Stimulated activated CD8-positive, alpha-beta memory T cell treated with anti-CD3 and anti-CD28 coated beads, Interleukin-15, amount 100 ng/mL, for 24 hours (primary cell): ENCODE data around the gene STX8.
A peak's percentile ranks its signal among the peaks of the same experiment; 100 is the strongest.
"Not testable (repeated sequence)": the region's sequence is repeated elsewhere in the genome, so short reads cannot be mapped to it uniquely, and the experiment has no call there.

Experiments
- DNase-seq: peaks from one replicate; pipeline ENCODE4 v3.0.0-alpha.2; 2020; ENCODE audit warnings: low read depth

The STX8 gene, protein sequence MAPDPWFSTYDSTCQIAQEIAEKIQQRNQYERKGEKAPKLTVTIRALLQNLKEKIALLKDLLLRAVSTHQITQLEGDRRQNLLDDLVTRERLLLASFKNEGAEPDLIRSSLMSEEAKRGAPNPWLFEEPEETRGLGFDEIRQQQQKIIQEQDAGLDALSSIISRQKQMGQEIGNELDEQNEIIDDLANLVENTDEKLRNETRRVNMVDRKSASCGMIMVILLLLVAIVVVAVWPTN

DNA sequence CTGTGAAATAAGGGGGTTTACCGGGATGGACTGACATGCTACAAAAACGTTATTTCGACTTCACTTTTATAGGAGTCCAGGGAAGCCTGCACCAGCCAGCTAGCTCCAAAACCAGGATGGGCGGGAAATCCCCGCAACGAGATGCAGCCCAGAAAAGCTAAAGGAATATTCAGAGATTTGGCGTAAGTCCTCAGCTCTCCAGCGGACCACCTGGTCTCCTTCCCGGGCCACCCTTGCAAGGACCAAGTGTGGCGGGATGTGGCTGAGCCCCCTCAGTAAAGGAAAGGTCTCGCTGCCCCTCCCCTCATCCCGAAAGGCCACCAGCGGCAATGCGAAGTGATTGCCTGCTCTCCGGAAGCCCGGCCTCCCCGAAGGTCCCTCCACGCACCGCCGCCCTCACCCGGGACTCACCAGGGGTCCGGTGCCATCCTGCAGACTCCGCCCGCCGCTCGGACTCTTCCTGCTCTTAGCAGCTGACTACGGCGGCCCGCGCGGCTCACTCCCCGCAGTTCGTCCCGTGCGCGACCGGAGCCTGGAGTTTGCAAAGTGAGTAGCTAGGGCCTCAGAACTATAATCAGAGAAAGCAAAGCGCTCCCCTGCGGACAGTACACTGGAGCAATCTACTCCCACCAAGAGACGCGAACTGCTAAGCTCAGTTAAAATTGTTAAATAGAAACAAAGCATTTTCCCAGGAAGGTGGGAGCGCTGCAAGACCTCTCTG lies at the start of gene STX8:
Gene STX8 (minus strand): TSS at position 440 of the 721 bp plus-strand sequence. CDS start 12 bp downstream, at position 428.
- peak; percentile 69 for DNase-seq

GRCh38 chr17:9622961-9623360 lies 47.3 kb upstream of the STX8 start:
- no peak for DNase-seq

DNA sequence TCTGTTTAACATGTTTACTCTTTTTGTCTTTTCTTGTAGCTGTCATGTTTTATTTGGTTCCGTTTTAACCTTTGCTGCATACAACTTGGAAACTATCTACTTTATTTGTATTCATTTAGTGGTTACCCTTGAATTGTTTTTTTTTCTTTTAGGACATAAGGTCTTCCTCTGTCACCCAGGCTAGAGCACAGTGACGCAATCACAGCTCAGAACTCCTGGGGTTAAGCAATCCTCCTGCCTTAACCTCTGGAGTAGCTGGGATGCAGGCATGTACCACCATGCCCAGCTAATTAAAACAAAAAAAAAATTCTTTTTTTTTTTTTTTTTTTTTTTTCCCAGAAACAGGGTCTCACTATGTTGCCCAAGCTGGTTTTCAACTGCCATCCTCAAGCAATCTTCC lies 39.9 kb upstream of the STX8 start:
- no peak for DNase-seq

DNA sequence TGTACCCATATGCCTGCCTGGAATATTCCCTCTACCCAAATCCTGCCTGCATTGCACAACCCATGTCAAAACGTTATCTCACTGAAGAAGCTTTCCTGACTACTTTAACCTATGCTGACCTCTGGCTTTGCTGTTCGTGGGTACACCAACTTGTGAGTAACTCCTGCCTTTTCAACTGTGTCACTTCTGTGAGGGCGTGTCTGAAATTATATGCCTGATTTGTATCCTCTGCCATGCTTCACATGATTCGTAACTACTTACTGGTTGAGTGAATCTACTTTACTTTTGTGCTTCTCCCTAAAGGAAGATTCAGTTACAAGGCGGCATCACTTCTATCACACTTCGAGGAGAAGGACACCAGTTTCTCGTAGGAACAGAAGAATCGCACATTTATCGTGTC lies 36.4 kb upstream of the STX8 start:
- no peak for DNase-seq

- no peak for DNase-seq
Measured at GRCh38 chr17:9611557-9611956, 35.9 kb upstream of the STX8 start.

DNA sequence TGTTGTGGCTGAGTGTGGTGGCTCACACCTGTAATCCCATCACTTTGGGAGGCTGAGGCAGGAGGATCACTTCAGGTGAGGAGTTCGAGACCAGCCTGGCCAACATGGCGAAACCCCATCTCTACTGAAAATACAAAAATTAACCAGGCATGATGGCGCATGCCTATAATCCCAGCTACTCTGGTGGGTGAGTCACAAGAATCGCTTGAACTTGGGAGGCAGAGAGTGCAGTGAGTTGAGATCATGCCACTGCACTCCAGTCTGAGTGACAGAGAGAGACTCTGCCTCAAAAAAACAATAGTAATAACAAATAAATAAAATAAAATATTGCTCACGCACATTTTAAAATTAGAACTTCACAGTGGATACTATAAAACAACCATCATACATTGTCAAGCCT lies 31.4 kb upstream of the STX8 start:
- DNase-seq, result not testable (repeated sequence)

- DNase-seq, result no peak
Measured at GRCh38 chr17:9606453-9606852, 30.8 kb upstream of the STX8 start.

GRCh38 chr17:9604583-9604982 lies 29.0 kb upstream of the STX8 start:
- not testable (repeated sequence) for DNase-seq

DNA sequence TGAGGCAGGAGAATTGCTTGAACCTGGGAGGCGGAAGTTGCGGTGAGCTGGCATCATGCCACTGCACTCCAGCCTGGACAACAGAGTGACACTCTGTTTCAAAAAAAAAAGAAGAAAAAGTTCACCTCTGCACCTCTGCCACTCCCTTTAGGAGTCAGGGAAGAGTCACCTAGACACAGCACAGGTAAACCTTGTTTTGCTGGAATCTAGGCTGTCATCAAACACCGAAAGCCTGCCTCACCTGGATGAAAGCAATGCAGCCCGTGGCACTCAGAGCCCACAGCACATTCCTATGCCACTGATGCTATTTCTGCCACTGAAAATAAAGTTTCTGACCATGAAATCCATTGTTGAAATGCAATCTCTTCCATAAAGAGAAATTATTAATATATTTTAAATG lies 23.0 kb upstream of the STX8 start:
- no peak for DNase-seq

DNA sequence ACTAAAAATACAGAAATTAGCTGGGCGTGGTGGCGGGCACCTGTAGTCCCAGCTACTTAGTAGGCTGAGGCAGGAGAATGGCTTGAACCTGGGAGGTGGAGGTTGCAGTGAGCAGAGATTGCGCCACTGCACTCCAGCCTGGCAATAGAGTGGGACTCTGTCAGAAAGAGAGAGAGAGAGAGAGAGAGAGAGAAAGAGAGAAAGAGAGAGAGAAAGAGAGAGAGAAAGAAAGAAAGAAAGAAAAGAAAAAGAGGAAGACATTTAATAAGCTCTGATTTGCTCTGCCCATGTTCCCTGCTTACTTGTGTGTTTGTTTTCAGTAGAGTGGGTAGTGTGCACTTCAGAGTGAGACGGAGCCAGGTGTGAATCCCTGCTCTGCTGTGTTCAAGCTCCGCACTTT lies 22.0 kb upstream of the STX8 start:
- DNase-seq, result not testable (repeated sequence)

DNA sequence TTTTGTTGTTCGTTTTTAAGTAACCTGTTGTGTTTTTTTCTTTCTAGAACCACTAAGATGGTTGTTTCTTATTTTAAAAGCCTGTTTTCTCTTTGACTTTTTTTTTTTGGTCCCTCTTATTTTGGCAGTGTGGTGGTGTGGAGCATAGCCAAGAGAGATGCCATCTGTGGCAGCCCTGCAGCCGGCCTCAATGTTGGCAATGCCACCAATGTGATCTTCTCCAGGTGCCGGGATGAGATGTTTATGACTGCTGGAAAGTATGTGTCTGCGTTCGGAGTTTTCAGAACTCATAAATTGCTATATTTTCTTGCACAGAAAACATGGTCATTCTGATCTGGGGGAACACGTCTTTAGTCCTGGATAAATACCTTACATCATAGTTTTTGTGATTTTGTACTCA lies 18.4 kb upstream of the STX8 start:
- DNase-seq, result no peak

GRCh38 chr17:9587969-9588656 lies 12.5 kb upstream of the STX8 start:
- no peak for DNase-seq

- DNase-seq, result no peak
Measured at GRCh38 chr17:9577373-9577709, 1.7 kb upstream of the STX8 start.

DNA sequence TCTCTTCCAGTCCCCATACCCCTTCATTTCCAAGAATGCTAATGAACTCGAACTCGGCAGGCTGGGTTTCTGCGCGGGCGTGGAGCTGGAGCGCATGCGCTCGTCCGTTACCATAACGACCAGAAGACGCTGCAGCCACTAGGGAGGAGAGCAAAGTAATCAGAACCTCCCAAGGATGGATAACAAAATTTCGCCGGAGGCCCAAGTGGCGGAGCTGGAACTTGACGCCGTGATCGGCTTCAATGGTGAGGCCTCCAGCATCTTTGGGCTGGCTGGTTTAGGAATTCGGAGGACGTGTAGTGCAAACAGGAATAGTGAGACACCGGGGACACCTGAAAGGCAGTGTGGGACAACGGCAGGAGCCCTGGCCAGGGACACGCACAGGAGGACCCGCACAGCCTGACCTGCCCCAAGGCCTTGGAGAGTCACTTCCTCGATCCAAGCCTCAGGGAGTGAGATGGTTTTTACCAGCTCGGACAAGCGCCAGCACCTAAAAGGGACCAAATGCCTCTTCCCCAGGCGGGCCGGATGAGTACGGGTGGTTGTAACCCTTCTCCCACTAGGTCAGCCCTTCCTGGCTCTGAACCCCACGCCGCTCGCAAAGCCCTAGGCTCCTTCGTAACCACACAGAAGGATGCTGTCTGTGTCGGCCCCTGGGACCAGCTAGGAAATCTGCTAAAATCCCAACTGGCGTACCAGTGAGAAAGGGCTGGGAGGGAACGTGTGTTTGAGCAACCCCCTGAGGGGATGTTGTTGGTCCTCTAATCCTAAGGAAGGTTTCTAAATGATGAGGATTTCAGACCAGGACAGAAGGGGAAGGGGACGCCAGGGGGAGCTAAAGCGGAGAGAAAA lies 1.1 kb upstream of the STX8 start, which contains the start of gene CFAP52:
Gene CFAP52 (plus strand): TSS at position 122 of the 852 bp plus-strand sequence. CDS start 54 bp downstream, at position 176.
- DNase-seq, result peak; percentile 53

DNA sequence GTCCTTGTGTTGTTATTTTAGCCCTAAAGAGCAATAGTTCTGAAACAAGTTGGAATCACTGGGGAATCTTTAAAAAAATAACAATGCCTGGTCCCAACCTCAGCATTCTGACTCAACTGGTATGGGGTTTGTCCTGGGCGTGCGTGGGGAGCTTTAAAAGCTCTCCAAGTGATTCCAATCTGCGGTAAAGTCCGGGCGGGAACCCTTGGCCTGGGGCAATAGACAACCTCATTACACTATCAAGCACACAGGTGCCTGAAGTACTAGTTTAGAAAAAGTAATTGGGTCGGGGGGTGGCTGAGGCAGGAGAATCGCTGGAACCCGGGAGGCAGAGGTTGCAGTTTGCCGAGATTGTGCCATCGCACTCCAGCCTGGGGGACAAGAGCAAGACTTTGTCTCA lies 4.4 kb downstream of the STX8 start:
- no peak for DNase-seq

GRCh38 chr17:9568957-9569588 lies 6.5 kb downstream of the STX8 start:
- DNase-seq, result no peak

DNA sequence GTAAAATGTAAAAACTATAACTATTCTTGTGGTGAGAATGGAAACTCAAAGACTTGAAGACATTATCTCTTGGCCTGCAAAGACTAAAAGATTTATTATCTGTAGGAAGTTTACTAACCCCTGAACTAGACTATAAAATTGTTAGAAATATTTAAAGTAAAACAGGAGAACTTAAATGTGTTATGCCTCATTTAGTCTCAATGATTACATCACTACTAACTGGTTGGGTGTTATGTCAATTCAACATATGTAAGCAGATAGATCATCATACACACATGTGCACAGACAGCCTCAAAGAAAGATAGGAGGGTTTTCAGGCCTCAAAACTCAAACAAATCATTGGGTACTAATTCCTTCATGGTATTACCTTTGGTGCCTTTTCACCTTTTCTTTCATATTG lies 7.6 kb downstream of the STX8 start:
- DNase-seq, result no peak

DNA sequence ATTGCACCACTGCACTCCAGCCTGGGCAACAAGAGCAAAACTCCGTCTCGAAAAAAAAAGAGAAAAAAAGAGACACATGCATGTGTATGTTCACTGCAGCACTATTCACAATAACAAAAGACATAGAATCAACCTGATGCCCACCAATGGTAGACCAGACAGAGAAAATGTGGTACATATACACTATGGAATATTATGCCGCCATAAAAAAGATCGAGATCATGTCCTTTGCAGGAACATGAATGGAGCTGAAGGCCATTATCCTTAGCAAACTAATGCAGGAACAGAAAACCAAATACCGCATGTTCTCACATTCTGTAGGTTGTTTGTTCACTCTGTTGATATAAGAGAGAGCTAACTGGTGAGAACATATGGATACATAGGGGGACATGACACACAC lies 8.9 kb downstream of the STX8 start:
- DNase-seq, result not testable (repeated sequence)

DNA sequence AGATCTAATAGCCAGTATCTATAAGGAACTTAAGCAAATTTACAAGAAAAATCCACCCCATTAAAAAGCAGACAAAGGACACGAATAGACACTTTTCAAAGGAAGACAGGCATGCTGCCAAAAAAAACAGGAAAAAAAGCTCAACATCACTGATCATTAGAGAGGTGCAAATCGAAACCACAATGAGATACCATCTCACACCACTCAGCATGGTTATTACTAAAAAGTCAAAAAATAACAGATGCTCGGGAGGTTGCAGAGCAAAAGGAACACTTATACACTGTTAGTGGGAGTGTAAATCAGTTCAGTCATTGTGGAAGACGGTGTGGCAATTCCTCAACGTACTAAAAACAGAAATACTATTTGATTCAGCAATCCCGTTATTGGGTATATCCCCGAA lies 9.6 kb downstream of the STX8 start:
- DNase-seq, result no peak

- no peak for DNase-seq
Measured at GRCh38 chr17:9564104-9564503, 11.5 kb downstream of the STX8 start.

DNA sequence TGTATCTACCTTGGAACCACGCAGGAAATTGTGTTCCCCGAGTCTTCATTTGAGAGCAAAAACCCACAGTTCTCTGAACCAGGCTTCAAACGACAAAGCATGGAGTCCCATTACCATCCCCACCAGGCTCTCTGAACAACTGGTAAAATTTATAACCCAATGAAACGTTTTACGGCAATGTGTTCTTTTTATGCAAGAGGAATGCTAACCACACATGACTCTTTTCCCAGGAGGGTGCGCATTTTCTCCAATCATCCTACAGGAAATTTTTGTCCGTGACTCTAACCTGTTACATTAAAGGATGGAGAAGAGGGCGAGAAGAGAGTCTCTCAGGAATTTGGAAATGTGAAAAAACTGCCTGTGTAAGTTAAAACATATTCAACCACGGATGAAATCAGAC lies 17.8 kb downstream of the STX8 start:
- no peak for DNase-seq
